ENCODE data around the gene NFYC.

- TF ChIP-seq POLR2A (IDR thresholded peaks at IDR 0.05) (no peak), CTCF (IDR thresholded peaks at IDR 0.05) (no peak)
Observed at GRCh38 chr1:40781608-40781971, 90.1 kb downstream of the NFYC start.

Measured in heart left ventricle (tissue), 13 donors.